ENCODE results near the gene NFATC4. TPM values are rescaled to one million over a fixed set of nuclear protein-coding genes. Genes with fewer than 3 reads are reported as not detected.

Gene NFATC4
- polyA plus RNA-seq (0.22 and 0.48 TPM in 2 replicates), polyA minus RNA-seq (0.73 and 1.0 TPM in 2 replicates)

DNA sequence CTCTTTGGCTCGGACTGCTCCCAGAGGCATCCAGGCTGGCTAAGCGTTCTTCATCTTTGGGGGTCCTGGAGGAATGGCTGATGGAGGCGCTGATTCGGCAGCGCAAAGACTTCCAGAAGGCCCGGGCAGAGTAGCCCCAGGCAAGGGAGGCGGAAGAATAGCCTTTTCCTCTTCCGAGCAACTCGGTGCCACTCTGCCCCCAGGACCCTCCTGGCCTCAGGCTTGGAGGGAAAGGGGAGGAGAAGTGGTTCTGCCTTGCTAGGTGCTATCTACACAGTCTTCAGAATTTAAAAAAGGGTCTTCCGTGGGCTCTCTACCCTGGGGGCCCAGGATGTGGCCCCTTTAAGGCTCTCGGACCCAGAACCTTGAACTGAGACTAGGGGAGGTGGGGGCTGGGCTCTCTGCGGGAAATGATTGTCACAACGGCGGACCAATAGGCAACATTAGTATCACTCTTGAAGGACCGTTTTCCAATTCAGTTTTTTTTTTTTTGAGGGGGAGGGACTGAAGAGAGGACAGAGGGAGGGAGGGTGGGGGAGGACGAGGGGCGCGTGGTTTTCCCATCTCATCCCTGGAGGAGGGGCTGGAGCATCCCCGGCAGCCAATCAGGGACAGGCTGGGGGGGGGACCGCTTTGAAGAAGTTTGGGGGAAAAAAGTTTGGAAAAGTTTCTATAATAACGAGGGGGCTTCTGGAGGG is at the start of gene NFATC4:
Gene NFATC4, plus strand, starts transcription at position 671 of the 698 bp plus-strand sequence. CDS start 157 bp downstream, outside the sequence.
- Histone ChIP-seq H4K20me1 (ENCODE audit: insufficient read depth) (no peaks in the 10 kb centered on the region), H3K9ac (ENCODE audit: low read length) (peak within 1 kb of the TSS; percentile 56), H3K4me2 (ENCODE audit: low read length) (peak within 1 kb of the TSS; percentile 35), H3K79me2 (replicated peaks; ENCODE audit: insufficient read depth, low read length) (no peaks in the 10 kb centered on the region), H3K4me3 (ENCODE audit: low read length) (peak within 1 kb of the TSS; percentile 61), H3K27ac (ENCODE audit: low read length) (no peak within 1 kb of the TSS), H3K9me2 (ENCODE audit: insufficient read depth, low read length) (no peaks in the 10 kb centered on the region), H3K36me3 (ENCODE audit: insufficient read depth, low read length) (no peaks in the 10 kb centered on the region), H3F3A (ENCODE audit: insufficient read depth, low read length, poor library complexity, severe bottlenecking) (no peaks in the 10 kb centered on the region), H2AFZ (ENCODE audit: low read depth, low read length) (peak within 1 kb of the TSS; percentile 40), H3K9me3 (ENCODE audit: low read length) (no peaks in the 10 kb centered on the region), H3K27me3 (ENCODE audit: insufficient read depth, low read depth, low read length) (peaks cover 23% of the 10 kb centered on the region)
- TF ChIP-seq SMC3 (conservative IDR thresholded peaks at IDR 0.05; ENCODE audit: poor library complexity) (no peak), POLR2AphosphoS5 (IDR thresholded peaks at IDR 0.05) (no peak)

DNA sequence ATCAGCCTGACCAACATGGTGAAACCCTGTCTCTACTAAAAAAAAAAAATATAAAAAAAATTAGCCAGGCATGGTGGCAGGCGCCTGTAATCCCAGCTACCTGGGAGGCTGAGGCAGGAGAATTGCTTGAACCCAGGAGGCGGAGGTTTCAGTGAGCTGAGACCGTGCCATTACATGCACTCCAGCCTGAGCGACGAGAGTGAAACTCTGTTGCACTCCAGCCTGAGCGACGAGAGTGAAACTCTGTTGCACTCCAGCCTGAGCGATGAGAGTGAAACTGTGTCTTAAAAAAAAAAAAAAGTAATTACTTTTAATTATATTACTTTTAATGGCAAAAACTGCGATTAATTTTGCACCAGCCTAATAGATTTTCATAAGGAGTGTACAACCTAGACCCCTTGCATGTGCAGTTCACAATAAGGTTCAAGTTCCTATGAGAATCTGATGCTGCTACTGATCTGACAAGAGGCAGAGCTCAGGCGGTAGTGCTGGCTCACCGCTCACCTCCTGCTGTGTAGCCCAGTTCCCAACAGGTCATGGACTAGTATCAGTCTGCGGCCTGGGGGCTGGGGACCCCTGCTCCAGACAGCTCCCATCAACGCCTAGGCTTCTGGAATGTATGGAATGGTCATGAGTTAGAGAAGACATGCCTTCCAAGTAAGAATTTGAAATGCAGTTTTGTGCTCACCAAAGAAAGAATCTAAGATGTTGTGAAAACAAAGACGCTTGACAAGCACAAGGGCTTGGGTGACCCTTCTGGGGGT is 46.6 kb upstream of the NFATC4 start:
- no peaks in the 10 kb centered on the region for H3K9me3 ChIP-seq (ENCODE audit: low read length)
- no peaks in the 10 kb centered on the region for H3F3A ChIP-seq (ENCODE audit: insufficient read depth, low read length, poor library complexity, severe bottlenecking)
- no peaks in the 10 kb centered on the region for H3K36me3 ChIP-seq (ENCODE audit: insufficient read depth, low read length)
- peaks cover 8% of the 10 kb centered on the region for H3K27me3 ChIP-seq (ENCODE audit: insufficient read depth, low read depth, low read length)
- H2AFZ ChIP-seq (ENCODE audit: low read depth, low read length) = no peak overlapping the region
- H3K9me2 ChIP-seq (ENCODE audit: insufficient read depth, low read length) = no peaks in the 10 kb centered on the region
- TF ChIP-seq, protein P1, sequence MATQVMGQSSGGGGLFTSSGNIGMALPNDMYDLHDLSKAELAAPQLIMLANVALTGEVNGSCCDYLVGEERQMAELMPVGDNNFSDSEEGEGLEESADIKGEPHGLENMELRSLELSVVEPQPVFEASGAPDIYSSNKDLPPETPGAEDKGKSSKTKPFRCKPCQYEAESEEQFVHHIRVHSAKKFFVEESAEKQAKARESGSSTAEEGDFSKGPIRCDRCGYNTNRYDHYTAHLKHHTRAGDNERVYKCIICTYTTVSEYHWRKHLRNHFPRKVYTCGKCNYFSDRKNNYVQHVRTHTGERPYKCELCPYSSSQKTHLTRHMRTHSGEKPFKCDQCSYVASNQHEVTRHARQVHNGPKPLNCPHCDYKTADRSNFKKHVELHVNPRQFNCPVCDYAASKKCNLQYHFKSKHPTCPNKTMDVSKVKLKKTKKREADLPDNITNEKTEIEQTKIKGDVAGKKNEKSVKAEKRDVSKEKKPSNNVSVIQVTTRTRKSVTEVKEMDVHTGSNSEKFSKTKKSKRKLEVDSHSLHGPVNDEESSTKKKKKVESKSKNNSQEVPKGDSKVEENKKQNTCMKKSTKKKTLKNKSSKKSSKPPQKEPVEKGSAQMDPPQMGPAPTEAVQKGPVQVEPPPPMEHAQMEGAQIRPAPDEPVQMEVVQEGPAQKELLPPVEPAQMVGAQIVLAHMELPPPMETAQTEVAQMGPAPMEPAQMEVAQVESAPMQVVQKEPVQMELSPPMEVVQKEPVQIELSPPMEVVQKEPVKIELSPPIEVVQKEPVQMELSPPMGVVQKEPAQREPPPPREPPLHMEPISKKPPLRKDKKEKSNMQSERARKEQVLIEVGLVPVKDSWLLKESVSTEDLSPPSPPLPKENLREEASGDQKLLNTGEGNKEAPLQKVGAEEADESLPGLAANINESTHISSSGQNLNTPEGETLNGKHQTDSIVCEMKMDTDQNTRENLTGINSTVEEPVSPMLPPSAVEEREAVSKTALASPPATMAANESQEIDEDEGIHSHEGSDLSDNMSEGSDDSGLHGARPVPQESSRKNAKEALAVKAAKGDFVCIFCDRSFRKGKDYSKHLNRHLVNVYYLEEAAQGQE (IDR thresholded peaks at IDR 0.05; ENCODE audit: borderline replicate concordance) = no peak
- TF ChIP-seq, protein P2, sequence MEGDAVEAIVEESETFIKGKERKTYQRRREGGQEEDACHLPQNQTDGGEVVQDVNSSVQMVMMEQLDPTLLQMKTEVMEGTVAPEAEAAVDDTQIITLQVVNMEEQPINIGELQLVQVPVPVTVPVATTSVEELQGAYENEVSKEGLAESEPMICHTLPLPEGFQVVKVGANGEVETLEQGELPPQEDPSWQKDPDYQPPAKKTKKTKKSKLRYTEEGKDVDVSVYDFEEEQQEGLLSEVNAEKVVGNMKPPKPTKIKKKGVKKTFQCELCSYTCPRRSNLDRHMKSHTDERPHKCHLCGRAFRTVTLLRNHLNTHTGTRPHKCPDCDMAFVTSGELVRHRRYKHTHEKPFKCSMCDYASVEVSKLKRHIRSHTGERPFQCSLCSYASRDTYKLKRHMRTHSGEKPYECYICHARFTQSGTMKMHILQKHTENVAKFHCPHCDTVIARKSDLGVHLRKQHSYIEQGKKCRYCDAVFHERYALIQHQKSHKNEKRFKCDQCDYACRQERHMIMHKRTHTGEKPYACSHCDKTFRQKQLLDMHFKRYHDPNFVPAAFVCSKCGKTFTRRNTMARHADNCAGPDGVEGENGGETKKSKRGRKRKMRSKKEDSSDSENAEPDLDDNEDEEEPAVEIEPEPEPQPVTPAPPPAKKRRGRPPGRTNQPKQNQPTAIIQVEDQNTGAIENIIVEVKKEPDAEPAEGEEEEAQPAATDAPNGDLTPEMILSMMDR (IDR thresholded peaks at IDR 0.05; ENCODE audit: poor library complexity, severe bottlenecking) = no peak
- TF ChIP-seq POLR2AphosphoS5 (IDR thresholded peaks at IDR 0.05) = no peak
- no peak for TF ChIP-seq SMC3 (conservative IDR thresholded peaks at IDR 0.05; ENCODE audit: poor library complexity)
- no peak for TF ChIP-seq EP300 (conservative IDR thresholded peaks at IDR 0.05; ENCODE audit: poor library complexity, severe bottlenecking)
- no peak for TF ChIP-seq RAD21 (conservative IDR thresholded peaks at IDR 0.05)
- no peak for TF ChIP-seq EZH2 (IDR thresholded peaks at IDR 0.05; ENCODE audit: borderline replicate concordance, insufficient read depth, low read length, poor library complexity, severe bottlenecking)
- TF ChIP-seq TAF1 (IDR thresholded peaks at IDR 0.05; ENCODE audit: low read depth) = no peak
- no peak for TF ChIP-seq MXI1 (conservative IDR thresholded peaks at IDR 0.05; ENCODE audit: poor library complexity, severe bottlenecking)
- no peak overlapping the region for H3K9ac ChIP-seq (ENCODE audit: low read length)
- H3K27ac ChIP-seq (ENCODE audit: low read length) = no peak overlapping the region
- H3K4me2 ChIP-seq (ENCODE audit: low read length) = no peak overlapping the region
- H3K4me3 ChIP-seq (ENCODE audit: low read length) = no peak overlapping the region
- no peaks in the 10 kb centered on the region for H3K79me2 ChIP-seq (replicated peaks; ENCODE audit: insufficient read depth, low read length)
- H4K20me1 ChIP-seq (ENCODE audit: insufficient read depth) = no peaks in the 10 kb centered on the region

Data from neural cell (in vitro differentiated cells).